WERI-Rb-1 (cell line): ENCODE data around the gene ARMC7.
"Not testable (repeated sequence)": the region's sequence is repeated elsewhere in the genome, so short reads cannot be mapped to it uniquely, and the experiment has no call there.

ENCODE experiments used
- DNase-seq: peaks from one replicate; pipeline ENCODE4 v3.0.0-alpha.2; 2020
- H3K27ac ChIP-seq: fragments of 250-450 bp; sonication (Bioruptor Pico); 2 replicates; pipeline ENCODE4 v1.5.1; 2020; ENCODE audit warnings: mild to moderate bottlenecking, moderate library complexity
- H3K27me3 ChIP-seq: fragments of 250-450 bp; sonication (Bioruptor Pico); 2 replicates; pipeline ENCODE4 v1.5.1; 2021; ENCODE audit warnings: mild to moderate bottlenecking, low read depth, moderate library complexity; ENCODE audit not compliant: insufficient read depth, severe bottlenecking
- H3K36me3 ChIP-seq: fragments of 250-450 bp; sonication (Bioruptor Pico); 2 replicates; pipeline ENCODE4 v1.5.1; 2020; ENCODE audit warnings: mild to moderate bottlenecking, moderate library complexity
- H3K4me3 ChIP-seq: 2 replicates; pipeline ENCODE4 v1.5.1; 2011; ENCODE audit warnings: low read depth, mild to moderate bottlenecking, control low read depth, low read length
- H3K9me3 ChIP-seq: fragments of 250-450 bp; sonication (Bioruptor Pico); 2 replicates; pipeline ENCODE4 v1.5.1; 2021; ENCODE audit warnings: mild to moderate bottlenecking, moderate library complexity; ENCODE audit not compliant: severe bottlenecking
- TF ChIP-seq, protein P1 (sequence below): IDR thresholded peaks from 2 replicates; pipeline ENCODE4 v1.5.1; 2011; ENCODE audit warnings: low read depth, mild to moderate bottlenecking, control low read depth, inconsistent platforms, low read length

ARMC7 gene

DNA sequence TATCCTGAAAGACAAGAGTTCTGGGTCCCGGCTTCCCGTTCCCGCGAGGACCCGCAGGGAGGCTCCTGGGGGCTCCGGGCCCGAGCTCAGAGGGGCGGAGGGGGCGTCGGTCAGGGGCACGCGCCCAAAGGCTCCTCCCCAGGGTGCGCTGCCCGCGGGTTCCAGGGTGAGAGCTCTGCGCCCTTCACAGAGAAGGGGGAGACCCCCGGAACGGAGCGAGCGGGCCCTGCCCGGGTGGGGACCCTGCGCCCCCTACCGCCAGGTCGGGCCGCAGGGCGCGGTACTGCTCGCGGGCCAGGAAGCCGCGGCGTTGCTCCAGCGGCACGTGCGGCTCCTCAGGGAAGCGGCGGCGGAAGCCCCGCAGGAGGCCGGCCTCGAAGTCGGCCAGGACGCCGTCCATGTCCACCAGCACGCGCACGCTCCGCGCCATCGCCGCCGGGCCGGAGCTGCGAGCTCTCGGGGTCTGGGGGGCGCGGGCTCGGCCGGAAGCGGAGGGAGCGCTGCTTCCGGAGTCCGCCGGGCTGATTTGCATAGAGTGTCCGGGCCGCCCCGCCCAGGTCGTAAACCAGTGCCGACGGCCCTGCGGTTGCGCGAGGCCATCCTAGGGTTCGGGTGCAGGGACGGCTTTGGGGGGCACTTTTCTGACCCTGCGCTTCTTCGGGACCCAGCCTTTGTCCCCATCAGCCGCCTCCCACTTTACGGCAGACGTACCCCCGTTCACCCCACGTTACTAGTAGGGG, 21.7 kb downstream of the ARMC7 start, which contains the start of gene NT5C:
NT5C (minus strand) TSS at position 465 of the 740 bp plus-strand sequence; CDS start at position 430, 35 bp downstream.
- Histone ChIP-seq H3K4me3 (peak within 1 kb of the TSS; percentile 91), H3K27me3 (no peaks in the 10 kb centered on the region), H3K36me3 (peaks cover 38% of the 10 kb centered on the region), H3K27ac (peak within 1 kb of the TSS; percentile 86), H3K9me3 (no peaks in the 10 kb centered on the region)
- DNase-seq: peak; percentile 92
- TF ChIP-seq, protein P1, sequence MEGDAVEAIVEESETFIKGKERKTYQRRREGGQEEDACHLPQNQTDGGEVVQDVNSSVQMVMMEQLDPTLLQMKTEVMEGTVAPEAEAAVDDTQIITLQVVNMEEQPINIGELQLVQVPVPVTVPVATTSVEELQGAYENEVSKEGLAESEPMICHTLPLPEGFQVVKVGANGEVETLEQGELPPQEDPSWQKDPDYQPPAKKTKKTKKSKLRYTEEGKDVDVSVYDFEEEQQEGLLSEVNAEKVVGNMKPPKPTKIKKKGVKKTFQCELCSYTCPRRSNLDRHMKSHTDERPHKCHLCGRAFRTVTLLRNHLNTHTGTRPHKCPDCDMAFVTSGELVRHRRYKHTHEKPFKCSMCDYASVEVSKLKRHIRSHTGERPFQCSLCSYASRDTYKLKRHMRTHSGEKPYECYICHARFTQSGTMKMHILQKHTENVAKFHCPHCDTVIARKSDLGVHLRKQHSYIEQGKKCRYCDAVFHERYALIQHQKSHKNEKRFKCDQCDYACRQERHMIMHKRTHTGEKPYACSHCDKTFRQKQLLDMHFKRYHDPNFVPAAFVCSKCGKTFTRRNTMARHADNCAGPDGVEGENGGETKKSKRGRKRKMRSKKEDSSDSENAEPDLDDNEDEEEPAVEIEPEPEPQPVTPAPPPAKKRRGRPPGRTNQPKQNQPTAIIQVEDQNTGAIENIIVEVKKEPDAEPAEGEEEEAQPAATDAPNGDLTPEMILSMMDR: peak; percentile 92

DNA sequence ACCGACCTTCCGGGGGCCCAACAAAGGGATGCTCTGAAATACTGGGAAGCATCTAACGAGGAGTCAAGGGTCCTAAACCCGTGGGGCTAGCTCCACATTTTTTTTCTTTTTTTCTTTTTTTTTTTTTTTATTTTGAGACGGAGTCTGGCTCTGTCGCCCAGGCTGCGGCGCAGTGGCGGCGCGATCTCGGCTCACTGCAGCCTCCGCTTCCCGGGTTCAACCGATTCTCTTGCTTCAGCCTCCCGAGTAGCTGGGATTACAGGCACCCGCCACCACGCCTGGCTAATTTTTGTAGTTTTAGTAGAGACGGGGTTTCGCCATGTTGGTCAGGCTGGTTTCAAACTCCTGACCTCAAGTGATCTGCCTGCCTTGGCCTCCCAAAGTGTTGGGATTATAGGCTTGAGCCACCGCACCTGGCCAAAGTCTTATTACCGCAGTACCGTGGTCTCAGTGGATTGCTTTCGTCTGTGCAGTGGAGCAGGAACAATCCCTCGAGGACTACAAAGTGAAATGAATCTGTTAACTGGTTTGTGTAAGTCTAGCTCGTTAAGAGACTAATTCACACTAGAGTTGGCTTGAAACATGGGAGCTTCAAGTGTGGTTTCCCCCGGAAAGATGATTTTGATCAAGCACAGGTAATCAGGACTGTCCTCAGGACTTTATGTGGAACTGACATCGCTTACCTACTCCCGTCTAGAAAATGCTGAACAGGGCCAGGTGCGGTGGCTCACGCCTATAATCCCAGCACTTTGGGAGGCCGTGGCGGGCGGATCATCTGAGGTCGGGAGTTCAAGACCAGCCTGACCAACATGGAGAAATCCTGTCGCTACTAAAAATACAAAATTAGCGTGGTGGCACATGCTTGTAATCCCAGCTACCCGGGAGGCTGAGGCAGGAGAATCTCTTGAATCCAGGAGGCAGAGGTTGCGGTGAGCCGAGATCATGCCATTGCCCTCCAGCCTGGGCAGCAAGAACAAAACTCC, 22.5 kb downstream of the ARMC7 start:
- peak; percentile 85 for DNase-seq
- peak overlapping the region; percentile 86 for H3K27ac ChIP-seq
- not testable (repeated sequence) for H3K27me3 ChIP-seq

DNA sequence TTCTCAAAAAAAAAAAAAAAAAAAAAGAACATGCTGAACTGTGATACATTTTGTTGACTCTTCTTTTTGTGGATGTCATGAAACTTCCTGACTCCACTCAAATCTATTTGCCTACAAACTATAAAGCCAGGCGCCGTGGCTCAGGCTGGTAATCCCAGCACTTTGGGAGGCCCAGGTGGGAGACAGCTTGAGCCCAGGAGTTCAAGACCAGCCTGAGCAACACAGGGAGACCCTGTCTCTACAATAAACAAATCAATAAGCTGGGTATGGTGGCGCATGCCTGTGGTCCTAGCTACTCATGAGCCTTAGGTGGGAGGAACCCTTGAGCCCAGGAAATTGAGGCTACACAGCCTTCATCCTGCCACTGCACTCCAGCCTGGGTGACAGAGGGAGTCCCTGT, 23.2 kb downstream of the ARMC7 start:
- TF ChIP-seq, protein P1: no peak
- Histone ChIP-seq H3K27ac (peak overlapping the region; percentile 86), H3K27me3 (no peaks in the 10 kb centered on the region)

More for the DNA sequence above, 22.5 kb downstream of the ARMC7 start:
- Histone ChIP-seq H3K36me3 (peaks cover 46% of the 10 kb centered on the region), H3K4me3 (peak overlapping the region; percentile 91)
- not testable (repeated sequence) for H3K9me3 ChIP-seq

DNA sequence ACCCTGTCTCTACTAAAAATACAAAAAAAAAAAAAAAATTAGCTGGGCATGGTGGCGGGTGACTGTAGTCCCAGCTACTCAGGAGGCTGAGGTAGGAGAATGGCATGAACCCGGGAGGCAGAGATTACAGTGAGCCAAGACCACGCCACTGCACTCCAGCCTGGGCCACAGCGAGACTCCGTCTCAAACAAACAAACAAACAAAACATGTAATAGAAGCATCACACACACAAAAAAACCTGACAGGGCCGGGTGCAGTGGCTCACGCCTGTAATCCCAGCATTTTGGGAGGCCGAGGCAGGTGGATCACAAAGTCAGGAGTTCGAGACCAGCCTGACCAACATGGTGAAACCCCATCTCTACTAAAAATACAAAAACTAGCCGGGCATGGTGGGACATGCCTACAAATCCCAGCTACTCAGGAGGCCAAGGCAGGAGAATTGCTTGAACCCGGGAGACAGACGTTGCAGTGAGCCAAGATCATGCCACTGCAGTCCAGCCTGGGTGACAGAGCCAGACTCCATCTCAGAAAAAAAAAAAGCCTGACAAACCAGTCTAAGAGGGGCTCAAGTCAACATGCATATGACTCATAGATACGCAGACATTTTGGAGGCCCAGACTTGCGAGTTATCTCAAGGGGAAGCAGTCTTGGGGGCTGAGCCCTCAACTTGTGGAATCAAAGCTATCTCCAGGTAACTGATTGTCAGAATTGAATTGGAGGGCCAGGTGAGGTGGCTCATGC, 24.0 kb downstream of the ARMC7 start:
- not testable (repeated sequence) for H3K27me3 ChIP-seq, DNase-seq, H3K9me3 ChIP-seq, H3K4me3 ChIP-seq
- peaks cover 56% of the 10 kb centered on the region for H3K36me3 ChIP-seq
- H3K27ac ChIP-seq: peak overlapping the region; percentile 86; the same call in 1 of the 2 replicates

More for the DNA sequence above, 23.2 kb downstream of the ARMC7 start:
- no peak overlapping the region for H3K4me3 ChIP-seq
- no peak for DNase-seq
- peaks cover 50% of the 10 kb centered on the region for H3K36me3 ChIP-seq
- no peaks in the 10 kb centered on the region for H3K9me3 ChIP-seq

DNA sequence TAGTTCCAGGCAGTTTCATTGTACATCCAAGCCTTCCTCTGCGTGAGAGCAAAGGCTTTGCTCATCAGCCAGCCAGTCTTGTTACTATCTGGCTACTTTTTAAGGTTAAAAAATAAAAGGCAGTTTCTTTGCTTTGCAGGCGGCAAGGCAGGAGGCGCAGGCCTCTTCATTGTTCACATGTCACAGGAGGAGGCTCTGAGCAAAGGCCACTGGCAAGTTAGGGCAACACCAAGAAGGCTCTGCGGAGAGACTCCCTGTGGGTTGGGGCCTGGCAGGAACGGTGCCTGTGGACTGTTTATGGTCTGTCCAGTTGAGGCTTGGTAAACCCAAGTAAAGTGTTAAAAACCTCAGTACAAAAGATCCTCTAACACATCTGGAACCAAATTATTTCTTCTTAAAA, 25.7 kb downstream of the ARMC7 start:
- Histone ChIP-seq H3K27ac (no peak overlapping the region), H3K27me3 (no peaks in the 10 kb centered on the region), H3K4me3 (no peak overlapping the region), H3K36me3 (peaks cover 59% of the 10 kb centered on the region), H3K9me3 (no peaks in the 10 kb centered on the region)
- no peak for DNase-seq
- TF ChIP-seq, protein P1: no peak

DNA sequence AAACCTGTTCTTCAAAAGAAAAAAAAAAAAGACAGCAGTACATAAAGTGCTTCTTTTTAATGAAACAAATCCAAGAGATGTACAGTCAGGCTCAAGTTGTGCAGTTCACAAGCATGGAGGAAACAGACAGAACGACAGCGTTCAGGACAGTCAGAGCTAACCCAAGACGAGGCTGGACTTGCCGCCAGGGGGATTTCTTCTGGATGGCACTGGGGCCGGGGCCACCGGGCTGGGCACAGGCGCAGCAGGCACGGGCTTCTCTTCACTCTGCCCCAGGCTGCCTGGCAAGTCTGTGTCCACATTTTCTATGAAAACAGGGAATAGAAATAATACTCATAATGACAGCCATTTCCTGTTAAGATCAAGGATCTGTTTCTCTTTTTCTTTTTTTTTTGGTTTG, 26.2 kb downstream of the ARMC7 start:
- peaks cover 64% of the 10 kb centered on the region for H3K36me3 ChIP-seq
- TF ChIP-seq, protein P1: no peak
- H3K9me3 ChIP-seq: no peaks in the 10 kb centered on the region
- H3K27ac ChIP-seq: no peak overlapping the region
- H3K27me3 ChIP-seq: no peaks in the 10 kb centered on the region
- no peak for DNase-seq
- no peak overlapping the region for H3K4me3 ChIP-seq

DNA sequence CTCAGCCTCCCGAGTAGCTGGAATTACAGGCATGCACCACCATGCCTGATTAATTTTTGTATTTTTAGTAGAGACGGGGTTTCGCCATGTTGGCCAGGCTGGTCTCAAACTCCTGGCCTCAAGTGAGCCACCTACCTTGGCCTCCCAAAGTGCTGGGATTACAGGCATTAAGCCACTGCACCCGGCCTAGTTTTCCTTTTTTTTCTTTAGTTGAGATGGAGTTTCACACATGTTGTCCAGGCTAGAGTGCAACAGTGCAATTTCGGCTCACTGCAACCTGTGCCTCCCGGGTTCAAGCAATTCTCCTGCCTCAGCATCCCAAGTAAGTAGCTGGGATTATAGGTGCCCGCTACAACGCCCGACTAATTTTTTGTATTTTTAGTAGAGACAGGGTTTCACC, 28.0 kb downstream of the ARMC7 start:
- not testable (repeated sequence) for H3K9me3 ChIP-seq, H3K4me3 ChIP-seq, DNase-seq, H3K27ac ChIP-seq, H3K27me3 ChIP-seq
- H3K36me3 ChIP-seq: peaks cover 79% of the 10 kb centered on the region
